ENCODE results near the gene ITIH6. TPM values are rescaled to one million over a fixed set of nuclear protein-coding genes. Genes with fewer than 3 reads are reported as not detected.
"Not testable (repeated sequence)": the region's sequence is repeated elsewhere in the genome, so short reads cannot be mapped to it uniquely, and the experiment has no call there.

Gene ITIH6
- total RNA-seq, 2 donors from 2014 or later: not detected

DNA sequence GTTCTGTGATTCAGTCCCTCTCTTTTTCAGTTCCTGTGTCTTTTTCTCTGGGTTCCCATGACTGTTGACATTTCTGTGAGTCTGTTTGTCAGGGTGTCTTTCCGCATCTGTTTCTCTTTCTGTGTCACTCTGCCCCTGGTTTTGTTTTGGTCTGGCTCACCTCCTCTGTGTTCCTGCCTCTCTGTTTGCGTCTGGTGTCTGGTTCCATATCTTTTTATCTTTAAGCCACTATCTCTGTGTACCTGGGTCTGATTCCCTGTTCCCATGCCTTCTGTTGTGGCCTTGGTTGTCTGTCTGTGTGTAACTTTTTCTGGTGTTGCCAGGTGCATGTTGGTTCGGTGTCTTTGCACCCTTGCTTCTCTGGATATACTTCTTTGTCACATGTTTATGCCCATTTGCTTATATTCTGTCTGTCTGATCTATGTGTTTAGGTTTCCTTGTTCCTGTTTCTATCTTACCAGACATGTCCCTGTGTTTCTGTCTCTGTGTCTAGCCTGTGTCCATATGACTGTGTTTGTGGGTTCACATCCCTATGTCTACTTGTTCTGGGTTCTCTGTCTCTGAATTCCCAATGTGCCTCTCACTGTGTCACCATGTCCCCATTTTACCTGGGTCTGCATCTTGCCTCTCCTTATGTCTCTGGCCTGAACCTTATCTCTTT is 50.2 kb downstream of the ITIH6 start:
- Histone ChIP-seq H3K4me1 (peaks cover 14% of the 10 kb centered on the region), H3K36me3 (replicated peaks in 1 of 2; ENCODE audit: insufficient read depth in 1 of 2, low read depth in 2 of 2) (no peaks in the 10 kb centered on the region), H3K4me3 (no peak overlapping the region), H3K9me3 (no peaks in the 10 kb centered on the region), H3K27ac (no peak overlapping the region), H3K27me3 (no peaks in the 10 kb centered on the region)
- WGBS, 2 donors: 25 to 38% methylated on average over 3 of the region's 3 CpGs
- intact Hi-C loops (cut with DNase I): no loop called here
- TF ChIP-seq, protein P1, sequence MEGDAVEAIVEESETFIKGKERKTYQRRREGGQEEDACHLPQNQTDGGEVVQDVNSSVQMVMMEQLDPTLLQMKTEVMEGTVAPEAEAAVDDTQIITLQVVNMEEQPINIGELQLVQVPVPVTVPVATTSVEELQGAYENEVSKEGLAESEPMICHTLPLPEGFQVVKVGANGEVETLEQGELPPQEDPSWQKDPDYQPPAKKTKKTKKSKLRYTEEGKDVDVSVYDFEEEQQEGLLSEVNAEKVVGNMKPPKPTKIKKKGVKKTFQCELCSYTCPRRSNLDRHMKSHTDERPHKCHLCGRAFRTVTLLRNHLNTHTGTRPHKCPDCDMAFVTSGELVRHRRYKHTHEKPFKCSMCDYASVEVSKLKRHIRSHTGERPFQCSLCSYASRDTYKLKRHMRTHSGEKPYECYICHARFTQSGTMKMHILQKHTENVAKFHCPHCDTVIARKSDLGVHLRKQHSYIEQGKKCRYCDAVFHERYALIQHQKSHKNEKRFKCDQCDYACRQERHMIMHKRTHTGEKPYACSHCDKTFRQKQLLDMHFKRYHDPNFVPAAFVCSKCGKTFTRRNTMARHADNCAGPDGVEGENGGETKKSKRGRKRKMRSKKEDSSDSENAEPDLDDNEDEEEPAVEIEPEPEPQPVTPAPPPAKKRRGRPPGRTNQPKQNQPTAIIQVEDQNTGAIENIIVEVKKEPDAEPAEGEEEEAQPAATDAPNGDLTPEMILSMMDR (IDR thresholded peaks at IDR 0.05): no peak
- no peak for TF ChIP-seq POLR2A (IDR thresholded peaks at IDR 0.05)
- peak; percentile 59 for ATAC-seq
- DNase-seq: no peak

- H3K4me1 ChIP-seq: peaks cover 14% of the 10 kb centered on the region
- no peak for ATAC-seq
Observed at GRCh38 chrX:54746928-54747327, 51.1 kb downstream of the ITIH6 start.

GRCh38 chrX:54745676-54746075 is 52.4 kb downstream of the ITIH6 start:
- Histone ChIP-seq H3K9me3 (no peaks in the 10 kb centered on the region), H3K4me1 (peaks cover 14% of the 10 kb centered on the region), H3K27me3 (no peaks in the 10 kb centered on the region), H3K4me3 (no peak overlapping the region), H3K27ac (no peak overlapping the region), H3K36me3 (replicated peaks in 1 of 2; ENCODE audit: insufficient read depth in 1 of 2, low read depth in 2 of 2) (no peaks in the 10 kb centered on the region)
- TF ChIP-seq, protein P1 (IDR thresholded peaks at IDR 0.05): no peak
- WGBS, 2 donors: 21 to 34% methylated on average over 2 of the region's 2 CpGs
- ATAC-seq: peak; percentile 55
- peak; percentile 30 to 60 (median 48) for DNase-seq
- intact Hi-C loops (cut with DNase I): no loop called here

More at GRCh38 chrX:54746928-54747327, 51.1 kb downstream of the ITIH6 start:
- intact Hi-C loops (cut with DNase I): no loop called here
- no peaks in the 10 kb centered on the region for H3K9me3 ChIP-seq
- no peak overlapping the region for H3K27ac ChIP-seq
- no peaks in the 10 kb centered on the region for H3K27me3 ChIP-seq
- WGBS, 2 donors: 66 to 83% methylated on average over 2 of the region's 2 CpGs
- TF ChIP-seq, protein P1 (IDR thresholded peaks at IDR 0.05): no peak
- TF ChIP-seq POLR2A (IDR thresholded peaks at IDR 0.05): no peak
- H3K4me3 ChIP-seq: no peak overlapping the region
- no peak for DNase-seq
- no peaks in the 10 kb centered on the region for H3K36me3 ChIP-seq (replicated peaks in 1 of 2; ENCODE audit: insufficient read depth in 1 of 2, low read depth in 2 of 2)

GRCh38 chrX:54738567-54738966 is 59.5 kb downstream of the ITIH6 start:
- H3K36me3 ChIP-seq (replicated peaks in 1 of 2; ENCODE audit: insufficient read depth in 1 of 2, low read depth in 2 of 2); intact Hi-C loops (cut with DNase I); DNase-seq; H3K9me3 ChIP-seq; H3K27me3 ChIP-seq; ATAC-seq; H3K4me3 ChIP-seq; H3K27ac ChIP-seq; H3K4me1 ChIP-seq: not testable (repeated sequence)
- WGBS, 2 donors: 66% methylated on average over 4 of the region's 6 CpGs; no CpG with 5 or more reads in 1 of the 2 donors

- H3K27me3 ChIP-seq; H3K9me3 ChIP-seq; H3K36me3 ChIP-seq (replicated peaks in 1 of 2; ENCODE audit: insufficient read depth in 1 of 2, low read depth in 2 of 2); intact Hi-C loops (cut with DNase I); ATAC-seq; DNase-seq; H3K4me1 ChIP-seq; H3K4me3 ChIP-seq; H3K27ac ChIP-seq: not testable (repeated sequence)
- WGBS, 2 donors: 84 to 94% methylated on average over 6 to 7 of the region's 36 CpGs
Observed at GRCh38 chrX:54736298-54736942, 61.6 kb downstream of the ITIH6 start.

All from body of pancreas (tissue), 4 donors.